Right lobe of liver (tissue), 6 donors: ENCODE data around the gene FER. TPM values are rescaled to one million over a fixed set of nuclear protein-coding genes. Genes with fewer than 3 reads are reported as not detected.

ENCODE experiments used
- ATAC-seq, 4 donors: fragments of 200-7000 bp; cut with Tn5 transposase; one replicate each; pipeline ENCODE4 v1.9.1; 2020; ENCODE audit warnings: mild to moderate bottlenecking in 4 of 4, moderate library complexity in 4 of 4
- DNase-seq, 3 donors: peaks; one replicate each; pipeline ENCODE4 v3.0.0-alpha.2; 2020
- H3K27ac ChIP-seq, 3 donors: fragments of 200-600 bp; one replicate each; pipeline ENCODE4 v1.8.0; 2022
- H3K27me3 ChIP-seq, 2 donors: fragments of 200-600 bp; one replicate each; pipeline ENCODE4 v1.8.0; 2022
- H3K36me3 ChIP-seq, 4 donors: fragments of 200-600 bp; sonication (generic) in 1 of 4; one replicate each; pipeline versions ENCODE4 v1.5.1 to v1.8.0; 2017 to 2022; ENCODE audit warnings: control low read depth in 1 of 4
- H3K4me1 ChIP-seq, 4 donors: fragments of 200-600 bp; sonication (generic) in 1 of 4; one replicate each; pipeline versions ENCODE4 v1.5.1 to v1.8.0; 2017 to 2022; ENCODE audit warnings: control low read depth in 1 of 4
- H3K4me3 ChIP-seq, 3 donors: fragments of 200-600 bp; one replicate each; pipeline ENCODE4 v1.8.0; 2022
- H3K9me3 ChIP-seq, 4 donors: fragments of 200-600 bp; sonication (generic) in 1 of 4; one replicate each; pipeline versions ENCODE4 v1.5.1 to v1.8.0; 2017 to 2022; ENCODE audit warnings: control low read depth in 1 of 4
- CTCF ChIP-seq, 4 donors: fragments of 200-600 bp in 3 of 4; fragments of 450-650 bp in 1 of 4; IDR thresholded peaks; one replicate each; pipeline versions ENCODE4 v1.5.1 to v1.8.0; 2016 to 2022; ENCODE audit warnings: antibody characterized with exemption in 4 of 4, mild to moderate bottlenecking in 2 of 4
- POLR2A ChIP-seq: fragments of 450-650 bp; IDR thresholded peaks from one replicate; pipeline ENCODE4 v1.6.1; 2017; ENCODE audit warnings: antibody characterized with exemption, mild to moderate bottlenecking
- WGBS: methylation state at CpG from one replicate; pipeline ENCODE4 v1.1.6; 2018; ENCODE audit warnings: low coverage, low lambda C conversion rate; ENCODE audit not compliant: insufficient coverage; ENCODE audit errors: missing lambda C conversion rate; 5-methylcytosine and 5-hydroxymethylcytosine counted together
- intact Hi-C, 2 donors: fragments of 100-400 bp; cut with DNase I; formaldehyde crosslinking; loops; one replicate each; pipeline versions ENCODE4 v1.11.2 to v1.14.1; 2022
- total RNA-seq, 6 experiments: library from RNA; depleted of rRNA in 2 of 6; stranded (reverse); fragments of >200 nt in 2 of 6; fragmentation: NEBNext Ultra II Directional in 3 of 6; extraction: Animal tissue kit (Norgen Biotek cat#: 25700) in 3 of 6; gene quantifications; one replicate each; pipeline versions ENCODE4 v1.1.0 to v1.2.4, GENCODE V29; 2016 to 2023
- donor health status: DM: no; HTN: yes; CAD: no.
- donor health status: DM: no; HTN: no; CAD: no.
- donor health status: DM: no; HTN: no; CAD: no.
- donor health status: DM: no; HTN: yes; CAD: no.
- donor health status: DM: no; HTN: yes; CAD: no.

FER gene
- total RNA-seq, 6 experiments from 2014 or later, result 2.6 to 10.9 (median 5.0) TPM

- no peak for TF ChIP-seq CTCF (IDR thresholded peaks at IDR 0.05)
- Histone ChIP-seq H3K27ac (no peak overlapping the region), H3K4me1 (no peaks in the 10 kb centered on the region), H3K36me3 (no peaks in the 10 kb centered on the region), H3K9me3 (no peaks in the 10 kb centered on the region), H3K4me3 (no peak overlapping the region), H3K27me3 (no peaks in the 10 kb centered on the region)
- 81% methylated on average over 3 of the region's 5 CpGs for WGBS
- no peak for DNase-seq
- intact Hi-C loops, result no loop called here
- no peak for ATAC-seq
Observed at GRCh38 chr5:108818613-108819272, 71.0 kb downstream of the FER start.

- TF ChIP-seq POLR2A (no peak), CTCF (IDR thresholded peaks at IDR 0.05) (no peak)
- intact Hi-C loops, result no loop called here
- no peak overlapping the region for H3K4me3 ChIP-seq
- DNase-seq (no peak), ATAC-seq (no peak)
- H3K36me3 ChIP-seq, result no peaks in the 10 kb centered on the region
- no peaks in the 10 kb centered on the region for H3K9me3 ChIP-seq
- no peaks in the 10 kb centered on the region for H3K4me1 ChIP-seq
- H3K27me3 ChIP-seq, result no peaks in the 10 kb centered on the region
- 96% methylated on average over 3 of the region's 3 CpGs for WGBS
- no peak overlapping the region for H3K27ac ChIP-seq
Observed at GRCh38 chr5:108820983-108821382, 73.3 kb downstream of the FER start.

GRCh38 chr5:108822211-108822947 is 74.7 kb downstream of the FER start:
- Histone ChIP-seq H3K27ac (no peak overlapping the region), H3K36me3 (no peaks in the 10 kb centered on the region), H3K9me3 (no peaks in the 10 kb centered on the region), H3K27me3 (no peaks in the 10 kb centered on the region), H3K4me1 (no peaks in the 10 kb centered on the region), H3K4me3 (no peak overlapping the region)
- DNase-seq, result no peak
- TF ChIP-seq CTCF (IDR thresholded peaks at IDR 0.05), result no peak
- TF ChIP-seq POLR2A, result no peak
- intact Hi-C loops, result no loop called here
- 85% methylated on average over 7 of the region's 7 CpGs for WGBS
- ATAC-seq, result no peak

- TF ChIP-seq CTCF (IDR thresholded peaks at IDR 0.05), result no peak
- no peak for TF ChIP-seq POLR2A
- no peaks in the 10 kb centered on the region for H3K36me3 ChIP-seq
- no peak for ATAC-seq
- no peaks in the 10 kb centered on the region for H3K27me3 ChIP-seq
- 83% methylated on average over 1 of the region's 1 CpG for WGBS
- no peaks in the 10 kb centered on the region for H3K4me1 ChIP-seq
- intact Hi-C loops, result no loop called here
- DNase-seq, result no peak
- no peak overlapping the region for H3K4me3 ChIP-seq
- no peak overlapping the region for H3K27ac ChIP-seq
- no peaks in the 10 kb centered on the region for H3K9me3 ChIP-seq
Observed at GRCh38 chr5:108827131-108827530, 79.4 kb downstream of the FER start.
